Heart left ventricle (tissue), 13 donors: Measurements from ENCODE around the gene TIAM2.

Experiments
- CTCF ChIP-seq, 12 donors: fragments of 200-600 bp; sonication (generic) in 4 of 12; IDR thresholded peaks; one replicate each; pipeline versions ENCODE4 v1.5.0 to v1.8.0; 2018 to 2022; ENCODE audit warnings: antibody characterized with exemption in 12 of 12, mild to moderate bottlenecking in 5 of 12
- POLR2A ChIP-seq, 2 donors: fragments of 450-650 bp; IDR thresholded peaks; one replicate each; pipeline ENCODE4 v1.6.1; 2017; ENCODE audit warnings: antibody characterized with exemption in 2 of 2, mild to moderate bottlenecking in 2 of 2, moderate library complexity in 2 of 2
- donor health status: ischemic (EF 13 %, LVEDD 7.1; RV severe dilation, severe dysfunction).
- donor health status: DM: no; HTN: yes; CAD: no.
- donor health status: DM: no; HTN: no; CAD: no.
- donor health status: ischemic (EF 25% LVEDD 6.9; RV normal size, moderate dysfunction).
- donor health status: ischemic (EF 25% LVEDD 5.7; RV mildly dilated, moderate dysfunction).
- donor health status: ischemic (EF 35%, LVEDD 5.7; RV mildly dilated, moderate dysfunction).
- donor health status: nonischemic (EF 11% LVEDD 7.7; RV severe dilation, severe dysfunction).
- donor health status: DM: yes; HTN: yes; CAD: no.
- donor health status: PGD.
- donor health status: ischemic (EF 29% LVEDD 5.4; RV normal size, mild dysfunction).
- donor health status: nonischemic (EF 23%, LVEDD 6.1; RV moderate dilation, normal function).

GRCh38 chr6:155121699-155122098 is 126.6 kb downstream of the TIAM2 start:
- TF ChIP-seq POLR2A (IDR thresholded peaks at IDR 0.05) (no peak), CTCF (IDR thresholded peaks at IDR 0.05) (no peak)
